HEK293 (cell line): ENCODE results near the gene AP1AR.

Experiments used
- YY1 ChIP-seq: fragments of 450-650 bp; formaldehyde crosslinking; IDR thresholded peaks from 2 replicates; pipeline ENCODE4 v1.5.1; 2018; ENCODE audit warnings: missing biosample characterization, missing genetic modification characterization
- ZBTB7A ChIP-seq: fragments of 450-650 bp; formaldehyde crosslinking; IDR thresholded peaks from 2 replicates; pipeline ENCODE4 v1.5.1; 2016; ENCODE audit warnings: low read depth, missing biosample characterization, missing genetic modification characterization
- ZEB2 ChIP-seq: fragments of 450-650 bp; formaldehyde crosslinking; IDR thresholded peaks from 2 replicates; pipeline ENCODE4 v1.5.1; 2016; ENCODE audit warnings: missing biosample characterization, missing genetic modification characterization
- ZFP3 ChIP-seq: fragments of 450-650 bp; formaldehyde crosslinking; IDR thresholded peaks from 2 replicates; pipeline ENCODE4 v1.5.1; 2016; ENCODE audit warnings: low read depth, missing biosample characterization, missing genetic modification characterization
- ZNF133 ChIP-seq: fragments of 450-650 bp; formaldehyde crosslinking; IDR thresholded peaks from 2 replicates; pipeline ENCODE4 v1.5.1; 2016; ENCODE audit warnings: missing biosample characterization, missing genetic modification characterization
- ZNF48 ChIP-seq: fragments of 450-650 bp; formaldehyde crosslinking; IDR thresholded peaks from 2 replicates; pipeline ENCODE4 v1.5.1; 2016; ENCODE audit warnings: missing biosample characterization, missing genetic modification characterization
- ZNF626 ChIP-seq: fragments of 450-650 bp; sonication (Bioruptor Pico); formaldehyde crosslinking; IDR thresholded peaks from 2 replicates; pipeline ENCODE4 v1.5.1; 2018; ENCODE audit warnings: missing biosample characterization, missing genetic modification characterization, inconsistent platforms
- TF ChIP-seq, protein P1 (sequence below): fragments of 450-650 bp; formaldehyde crosslinking; IDR thresholded peaks from 2 replicates; pipeline ENCODE4 v1.5.1; 2016; ENCODE audit warnings: missing biosample characterization, missing genetic modification characterization
- TF ChIP-seq, protein P2 (sequence below): fragments of 450-650 bp; formaldehyde crosslinking; IDR thresholded peaks from 2 replicates; pipeline ENCODE4 v1.5.1; 2017; ENCODE audit warnings: missing biosample characterization, mild to moderate bottlenecking, missing genetic modification characterization, moderate library complexity
- TF ChIP-seq, protein P3 (sequence below): fragments of 450-650 bp; formaldehyde crosslinking; IDR thresholded peaks from 2 replicates; pipeline ENCODE4 v1.5.1; 2016; ENCODE audit warnings: missing biosample characterization, missing genetic modification characterization, low read depth
- TF ChIP-seq, protein P4 (sequence below): sonication (generic); formaldehyde crosslinking; IDR thresholded peaks from 2 replicates; pipeline ENCODE4 v1.8.1; 2022; ENCODE audit warnings: mild to moderate bottlenecking, moderate library complexity, missing genetic modification reagents

DNA sequence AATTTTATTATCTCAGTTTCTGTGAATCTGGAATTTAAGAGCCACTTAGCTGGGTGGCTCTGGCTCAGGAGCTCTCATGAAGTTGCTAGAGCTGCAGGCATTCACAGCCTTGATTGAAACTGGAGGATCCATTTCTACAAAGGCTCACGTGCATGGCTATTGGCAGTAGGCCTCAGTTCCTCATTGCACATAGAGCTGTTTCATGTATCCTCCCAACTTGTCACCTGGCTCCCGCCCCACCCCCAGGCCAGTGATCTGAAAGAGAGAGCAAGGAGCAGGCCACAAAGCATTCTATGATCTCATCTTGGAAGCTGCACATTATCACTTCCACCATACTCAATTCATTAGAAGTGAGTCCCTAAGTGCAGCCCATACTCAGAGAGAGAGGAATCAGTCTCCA lies 18.5 kb upstream of the AP1AR start:
- TF ChIP-seq, protein P1, sequence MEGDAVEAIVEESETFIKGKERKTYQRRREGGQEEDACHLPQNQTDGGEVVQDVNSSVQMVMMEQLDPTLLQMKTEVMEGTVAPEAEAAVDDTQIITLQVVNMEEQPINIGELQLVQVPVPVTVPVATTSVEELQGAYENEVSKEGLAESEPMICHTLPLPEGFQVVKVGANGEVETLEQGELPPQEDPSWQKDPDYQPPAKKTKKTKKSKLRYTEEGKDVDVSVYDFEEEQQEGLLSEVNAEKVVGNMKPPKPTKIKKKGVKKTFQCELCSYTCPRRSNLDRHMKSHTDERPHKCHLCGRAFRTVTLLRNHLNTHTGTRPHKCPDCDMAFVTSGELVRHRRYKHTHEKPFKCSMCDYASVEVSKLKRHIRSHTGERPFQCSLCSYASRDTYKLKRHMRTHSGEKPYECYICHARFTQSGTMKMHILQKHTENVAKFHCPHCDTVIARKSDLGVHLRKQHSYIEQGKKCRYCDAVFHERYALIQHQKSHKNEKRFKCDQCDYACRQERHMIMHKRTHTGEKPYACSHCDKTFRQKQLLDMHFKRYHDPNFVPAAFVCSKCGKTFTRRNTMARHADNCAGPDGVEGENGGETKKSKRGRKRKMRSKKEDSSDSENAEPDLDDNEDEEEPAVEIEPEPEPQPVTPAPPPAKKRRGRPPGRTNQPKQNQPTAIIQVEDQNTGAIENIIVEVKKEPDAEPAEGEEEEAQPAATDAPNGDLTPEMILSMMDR (tag by site-specific recombination): no peak
- TF ChIP-seq ZNF48 (tag by site-specific recombination): no peak
- TF ChIP-seq ZBTB7A (tag by site-specific recombination): no peak
- no peak for TF ChIP-seq ZEB2 (tag by site-specific recombination)
- no peak for TF ChIP-seq YY1
- TF ChIP-seq, protein P2, sequence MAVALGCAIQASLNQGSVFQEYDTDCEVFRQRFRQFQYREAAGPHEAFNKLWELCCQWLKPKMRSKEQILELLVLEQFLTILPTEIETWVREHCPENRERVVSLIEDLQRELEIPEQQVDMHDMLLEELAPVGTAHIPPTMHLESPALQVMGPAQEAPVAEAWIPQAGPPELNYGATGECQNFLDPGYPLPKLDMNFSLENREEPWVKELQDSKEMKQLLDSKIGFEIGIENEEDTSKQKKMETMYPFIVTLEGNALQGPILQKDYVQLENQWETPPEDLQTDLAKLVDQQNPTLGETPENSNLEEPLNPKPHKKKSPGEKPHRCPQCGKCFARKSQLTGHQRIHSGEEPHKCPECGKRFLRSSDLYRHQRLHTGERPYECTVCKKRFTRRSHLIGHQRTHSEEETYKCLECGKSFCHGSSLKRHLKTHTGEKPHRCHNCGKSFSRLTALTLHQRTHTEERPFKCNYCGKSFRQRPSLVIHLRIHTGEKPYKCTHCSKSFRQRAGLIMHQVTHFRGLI (tag by site-specific recombination): no peak
- TF ChIP-seq, protein P3, sequence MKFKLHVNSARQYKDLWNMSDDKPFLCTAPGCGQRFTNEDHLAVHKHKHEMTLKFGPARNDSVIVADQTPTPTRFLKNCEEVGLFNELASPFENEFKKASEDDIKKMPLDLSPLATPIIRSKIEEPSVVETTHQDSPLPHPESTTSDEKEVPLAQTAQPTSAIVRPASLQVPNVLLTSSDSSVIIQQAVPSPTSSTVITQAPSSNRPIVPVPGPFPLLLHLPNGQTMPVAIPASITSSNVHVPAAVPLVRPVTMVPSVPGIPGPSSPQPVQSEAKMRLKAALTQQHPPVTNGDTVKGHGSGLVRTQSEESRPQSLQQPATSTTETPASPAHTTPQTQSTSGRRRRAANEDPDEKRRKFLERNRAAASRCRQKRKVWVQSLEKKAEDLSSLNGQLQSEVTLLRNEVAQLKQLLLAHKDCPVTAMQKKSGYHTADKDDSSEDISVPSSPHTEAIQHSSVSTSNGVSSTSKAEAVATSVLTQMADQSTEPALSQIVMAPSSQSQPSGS (tag by site-specific recombination): no peak
- no peak for TF ChIP-seq ZNF626 (tag by site-specific recombination)
- TF ChIP-seq, protein P4, sequence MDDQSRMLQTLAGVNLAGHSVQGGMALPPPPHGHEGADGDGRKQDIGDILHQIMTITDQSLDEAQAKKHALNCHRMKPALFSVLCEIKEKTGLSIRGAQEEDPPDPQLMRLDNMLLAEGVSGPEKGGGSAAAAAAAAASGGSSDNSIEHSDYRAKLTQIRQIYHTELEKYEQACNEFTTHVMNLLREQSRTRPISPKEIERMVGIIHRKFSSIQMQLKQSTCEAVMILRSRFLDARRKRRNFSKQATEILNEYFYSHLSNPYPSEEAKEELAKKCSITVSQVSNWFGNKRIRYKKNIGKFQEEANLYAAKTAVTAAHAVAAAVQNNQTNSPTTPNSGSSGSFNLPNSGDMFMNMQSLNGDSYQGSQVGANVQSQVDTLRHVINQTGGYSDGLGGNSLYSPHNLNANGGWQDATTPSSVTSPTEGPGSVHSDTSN (CRISPR knock-in tag): no peak
- no peak for TF ChIP-seq ZNF133 (tag by site-specific recombination)
- TF ChIP-seq ZFP3: no peak
